Immature natural killer cell (primary cell): Measurements from ENCODE around the gene GTF2H4. TPM values are rescaled to one million over a fixed set of nuclear protein-coding genes. Genes with fewer than 3 reads are reported as not detected.
"Not testable (repeated sequence)": the region's sequence is repeated elsewhere in the genome, so short reads cannot be mapped to it uniquely, and the experiment has no call there.

Experiments used
- DNase-seq, 3 donors: peaks; one replicate each; pipeline ENCODE4 v3.0.0; 2022; ENCODE audit warnings: mixed read lengths in 1 of 3
- H3K27ac Mint-ChIP-seq, 6 donors: one replicate each; pipeline ENCODE4 v1.8.0; 2020; ENCODE audit warnings: mixed read lengths in 6 of 6, mild to moderate bottlenecking in 5 of 6, inconsistent platforms in 4 of 6, moderate library complexity in 3 of 6
- H3K27me3 Mint-ChIP-seq, 3 donors: one replicate each; pipeline ENCODE4 v1.8.0; 2020 to 2021; ENCODE audit warnings: low read depth in 3 of 3, mild to moderate bottlenecking in 3 of 3, mixed read lengths in 3 of 3, moderate library complexity in 3 of 3, inconsistent platforms in 1 of 3
- H3K36me3 Mint-ChIP-seq, 3 donors: one replicate each; pipeline ENCODE4 v1.8.0; 2020; ENCODE audit warnings: mixed read lengths in 3 of 3, inconsistent platforms in 2 of 3, mild to moderate bottlenecking in 2 of 3
- H3K4me1 Mint-ChIP-seq, 2 donors: one replicate each; pipeline ENCODE4 v1.8.0; 2020; ENCODE audit warnings: inconsistent platforms in 2 of 2, mild to moderate bottlenecking in 2 of 2, mixed read lengths in 2 of 2, moderate library complexity in 1 of 2
- H3K4me3 Mint-ChIP-seq, 5 donors: one replicate each; pipeline ENCODE4 v1.8.0; 2020; ENCODE audit warnings: mild to moderate bottlenecking in 5 of 5, mixed read lengths in 5 of 5, inconsistent platforms in 3 of 5, moderate library complexity in 3 of 5
- H3K9me3 Mint-ChIP-seq, 6 donors: one replicate each; pipeline ENCODE4 v1.8.0; 2020; ENCODE audit warnings: mild to moderate bottlenecking in 6 of 6, mixed read lengths in 6 of 6, inconsistent platforms in 4 of 6, moderate library complexity in 3 of 6
- polyA plus RNA-seq, 3 donors: library from polyadenylated mRNA; unstranded; fragments of 300-500 nt; fragmentation: Illumina TruSeq; gene quantifications; one replicate each; pipeline ENCODE4 v1.2.3, GENCODE V29; 2021

The GTF2H4 gene
- polyA plus RNA-seq, result 10 to 100 TPM in 1 of 3 donors, 1 to 10 TPM in 1, not detected in 1; 6.3 to 10.2 TPM

GRCh38 chr6:30907758-30908591, at the start of gene GTF2H4:
GTF2H4 (plus strand) TSS chr6:30908207.
- peaks cover 2 to 3% (median 3%) of the 10 kb centered on the region in 3 donors for H3K27me3 Mint-ChIP-seq

DNA sequence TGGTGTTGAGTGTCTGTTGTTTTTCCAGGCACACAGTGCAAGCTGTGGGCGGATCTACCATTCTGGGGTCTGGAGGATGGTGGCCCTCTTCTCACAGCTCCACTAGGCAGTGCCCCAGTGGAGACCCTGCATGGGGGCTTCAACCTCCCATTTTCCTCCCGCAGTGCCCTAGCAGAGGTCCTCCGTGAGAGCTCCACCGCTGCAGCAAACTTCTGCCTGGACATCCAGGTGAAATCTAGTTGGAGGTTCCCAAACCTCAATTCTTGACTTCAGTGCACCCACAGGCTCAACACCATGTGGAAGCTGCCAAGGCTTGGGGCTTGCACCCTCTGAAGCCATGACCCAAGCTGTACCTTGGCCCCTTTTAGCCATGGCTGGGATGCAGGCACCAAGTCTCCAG, 48.3 kb upstream of the GTF2H4 start:
- H3K27ac Mint-ChIP-seq, H3K36me3 Mint-ChIP-seq, H3K4me1 Mint-ChIP-seq, H3K27me3 Mint-ChIP-seq, DNase-seq, H3K9me3 Mint-ChIP-seq, H3K4me3 Mint-ChIP-seq: not testable (repeated sequence)

More at GRCh38 chr6:30907758-30908591, at the start of gene GTF2H4:
- Mint-ChIP-seq H3K36me3 (peaks cover 9 to 19% (median 12%) of the 10 kb centered on the region in 3 donors), H3K9me3 (no peaks in the 10 kb centered on the region), H3K27ac (peak within 1 kb of the TSS; percentile 51 to 88 (median 75)), H3K4me1 (peaks cover 18 to 43% of the 10 kb centered on the region in 2 donors), H3K4me3 (peak within 1 kb of the TSS; percentile 97 to 99 (median 98))
- peak; percentile 87 to 91 (median 88) for DNase-seq

GRCh38 chr6:30861257-30862048, 46.6 kb upstream of the GTF2H4 start:
- Mint-ChIP-seq H3K27me3 (peaks cover 0 to 2% (median 1%) of the 10 kb centered on the region in 3 donors), H3K27ac (no peak overlapping the region), H3K4me1 (no peaks in the 10 kb centered on the region), H3K36me3 (peaks cover 0 to 5% (median 3%) of the 10 kb centered on the region in 3 donors), H3K4me3 (no peak overlapping the region), H3K9me3 (peaks cover 0 to 2% (median 0%) of the 10 kb centered on the region in 6 donors)
- DNase-seq, result no peak

GRCh38 chr6:30862156-30862875, 45.7 kb upstream of the GTF2H4 start:
- DNase-seq, result no peak
- Mint-ChIP-seq H3K36me3 (peaks cover 0 to 5% (median 3%) of the 10 kb centered on the region in 3 donors), H3K27me3 (peaks cover 0 to 2% (median 1%) of the 10 kb centered on the region in 3 donors), H3K9me3 (peaks cover 0 to 2% (median 0%) of the 10 kb centered on the region in 6 donors), H3K4me1 (no peaks in the 10 kb centered on the region), H3K27ac (no peak overlapping the region), H3K4me3 (no peak overlapping the region)

DNA sequence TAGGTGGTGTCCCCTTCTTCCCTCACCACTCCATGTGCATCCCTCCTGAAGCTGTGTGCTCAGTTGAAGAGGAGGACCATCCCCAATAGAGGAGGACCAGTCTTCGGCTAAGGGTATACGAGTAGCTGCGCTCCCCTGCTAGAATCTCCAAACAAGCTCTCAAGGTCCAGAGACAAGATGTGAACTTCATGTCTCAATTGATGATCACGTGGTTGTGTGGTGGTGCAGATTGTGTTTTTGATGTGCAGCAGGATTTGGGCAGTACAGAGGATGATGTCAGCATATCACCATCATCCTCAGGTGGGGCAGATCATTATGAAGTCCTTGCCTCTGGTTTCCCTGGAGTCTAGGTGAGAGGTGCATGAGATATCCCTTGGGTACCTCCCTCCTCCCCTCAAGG, 43.7 kb upstream of the GTF2H4 start:
- peaks cover 0 to under 1% (median 0%) of the 10 kb centered on the region in 3 donors for H3K27me3 Mint-ChIP-seq
- H3K9me3 Mint-ChIP-seq, result peaks cover 6 to 11% (median 9%) of the 10 kb centered on the region in 6 donors
- no peaks in the 10 kb centered on the region for H3K4me1 Mint-ChIP-seq
- DNase-seq, result no peak
- no peak overlapping the region for H3K4me3 Mint-ChIP-seq
- no peak overlapping the region for H3K27ac Mint-ChIP-seq
- peaks cover 3 to 10% (median 8%) of the 10 kb centered on the region in 3 donors for H3K36me3 Mint-ChIP-seq

- not testable (repeated sequence) for H3K27me3 Mint-ChIP-seq
- peaks cover 0 to 20% (median 14%) of the 10 kb centered on the region in 3 donors for H3K36me3 Mint-ChIP-seq
Observed at GRCh38 chr6:30869241-30869749, 38.7 kb upstream of the GTF2H4 start.

DNA sequence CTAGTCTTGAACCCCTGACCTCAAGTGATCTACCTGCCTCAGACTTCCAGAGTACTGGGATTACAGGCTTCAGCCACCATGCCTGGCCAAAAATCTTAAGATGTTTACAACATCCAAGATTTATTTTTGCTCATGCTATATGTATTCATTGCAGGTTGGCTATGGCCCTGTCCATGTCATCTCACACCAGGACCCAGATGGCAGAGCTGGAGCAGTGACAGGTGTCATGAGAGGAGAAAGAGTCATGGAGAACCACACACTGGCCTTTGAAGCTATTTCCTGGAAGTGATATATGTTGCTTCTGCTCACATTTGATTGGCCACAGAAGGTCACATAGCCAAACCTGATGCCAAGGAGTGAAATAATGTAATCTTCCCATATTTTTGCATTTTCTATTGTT, 37.5 kb upstream of the GTF2H4 start:
- Mint-ChIP-seq H3K4me1 (peaks cover 2 to 8% of the 10 kb centered on the region in 2 donors), H3K27me3 (peaks cover under 1 to 3% (median 2%) of the 10 kb centered on the region in 3 donors), H3K27ac (no peak overlapping the region), H3K36me3 (peaks cover 0 to 20% (median 14%) of the 10 kb centered on the region in 3 donors), H3K9me3 (peaks cover 9 to 34% (median 25%) of the 10 kb centered on the region in 6 donors), H3K4me3 (no peak overlapping the region)
- DNase-seq, result no peak

More at GRCh38 chr6:30869241-30869749, 38.7 kb upstream of the GTF2H4 start:
- H3K4me3 Mint-ChIP-seq, DNase-seq, H3K27ac Mint-ChIP-seq, H3K4me1 Mint-ChIP-seq: not testable (repeated sequence)
- H3K9me3 Mint-ChIP-seq, result peaks cover 9 to 34% (median 25%) of the 10 kb centered on the region in 6 donors

GRCh38 chr6:30871592-30872183, 36.3 kb upstream of the GTF2H4 start:
- peaks cover 0 to 20% (median 14%) of the 10 kb centered on the region in 3 donors for H3K36me3 Mint-ChIP-seq
- peak overlapping the region in 1 of 5 donors; percentile 1 for H3K4me3 Mint-ChIP-seq
- H3K27me3 Mint-ChIP-seq, result peaks cover 2 to 3% (median 2%) of the 10 kb centered on the region in 3 donors
- no peak for DNase-seq
- H3K9me3 Mint-ChIP-seq, result peaks cover 9 to 34% (median 25%) of the 10 kb centered on the region in 6 donors
- H3K27ac Mint-ChIP-seq, result no peak overlapping the region
- peaks cover 2 to 8% of the 10 kb centered on the region in 2 donors for H3K4me1 Mint-ChIP-seq

DNA sequence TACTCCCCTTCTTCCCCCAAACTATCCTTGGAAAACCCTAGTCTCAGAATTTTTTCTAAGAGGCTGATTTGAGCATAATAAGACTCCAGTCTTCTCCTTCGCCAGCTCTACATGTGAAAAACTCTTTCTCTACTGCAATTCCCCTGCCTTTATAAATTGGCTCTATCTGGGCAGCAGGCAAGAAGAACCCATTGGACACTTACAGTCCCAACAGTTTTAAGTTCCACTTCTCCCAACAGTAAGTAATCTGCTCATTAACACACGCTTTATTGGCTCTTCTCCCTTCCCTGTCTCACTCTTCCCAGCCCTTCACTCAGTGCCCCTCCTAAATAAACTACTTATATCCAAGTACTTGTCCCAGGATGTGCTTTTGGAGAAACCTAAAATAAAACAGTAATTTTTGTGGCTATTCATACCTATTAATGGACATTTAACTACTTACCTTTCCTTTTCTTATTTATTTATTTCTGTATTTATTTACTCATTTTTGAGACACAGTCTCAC, 34.8 kb upstream of the GTF2H4 start:
- H3K27me3 Mint-ChIP-seq, result peaks cover 2 to 3% (median 2%) of the 10 kb centered on the region in 3 donors
- no peak overlapping the region for H3K4me3 Mint-ChIP-seq
- no peak overlapping the region for H3K27ac Mint-ChIP-seq

GRCh38 chr6:30873795-30874194, 34.2 kb upstream of the GTF2H4 start:
- not testable (repeated sequence) for H3K27me3 Mint-ChIP-seq, H3K27ac Mint-ChIP-seq, H3K4me3 Mint-ChIP-seq, DNase-seq
- Mint-ChIP-seq H3K36me3 (peaks cover 0 to 20% (median 10%) of the 10 kb centered on the region in 3 donors), H3K9me3 (peaks cover 7 to 30% (median 21%) of the 10 kb centered on the region in 6 donors), H3K4me1 (peaks cover 10 to 17% of the 10 kb centered on the region in 2 donors)

More for the DNA sequence above, 34.8 kb upstream of the GTF2H4 start:
- Mint-ChIP-seq H3K4me1 (peaks cover 10 to 17% of the 10 kb centered on the region in 2 donors), H3K36me3 (peaks cover 0 to 20% (median 14%) of the 10 kb centered on the region in 3 donors), H3K9me3 (peaks cover 9 to 34% (median 25%) of the 10 kb centered on the region in 6 donors)
- DNase-seq, result no peak

- Mint-ChIP-seq H3K9me3 (peaks cover 5 to 17% (median 10%) of the 10 kb centered on the region in 6 donors), H3K27ac (peak overlapping the region in 1 of 6 donors; percentile 16), H3K27me3 (peaks cover 3 to 6% (median 4%) of the 10 kb centered on the region in 3 donors), H3K4me3 (no peak overlapping the region), H3K36me3 (peaks cover 0 to 10% (median 6%) of the 10 kb centered on the region in 3 donors), H3K4me1 (peaks cover 10 to 17% of the 10 kb centered on the region in 2 donors)
- DNase-seq, result no peak
Observed at GRCh38 chr6:30875244-30876038, 32.6 kb upstream of the GTF2H4 start.
